IMR-90 (cell line): Measurements from ENCODE around the gene GRHL3.

Experiments used
- CHD1 ChIP-seq: IDR thresholded peaks from 2 replicates; pipeline ENCODE4 v1.6.1; 2012; ENCODE audit warnings: low read depth, low read length, improper control_type of control experiment
- MAFK ChIP-seq: IDR thresholded peaks from 2 replicates; pipeline ENCODE4 v1.6.1; 2012; ENCODE audit warnings: low read depth, low read length, improper control_type of control experiment
- POLR2A ChIP-seq: IDR thresholded peaks from 2 replicates; pipeline ENCODE4 v1.6.1; 2012; ENCODE audit warnings: mild to moderate bottlenecking, low read depth, low read length
- RAD21 ChIP-seq: IDR thresholded peaks from 2 replicates; pipeline ENCODE4 v1.6.1; 2012; ENCODE audit warnings: low read length, improper control_type of control experiment
- RCOR1 ChIP-seq: IDR thresholded peaks from 2 replicates; pipeline ENCODE4 v1.6.1; 2012; ENCODE audit warnings: mild to moderate bottlenecking, low read length, improper control_type of control experiment; ENCODE audit not compliant: insufficient replicate concordance
- TF ChIP-seq, protein P1 (sequence below): conservative IDR thresholded peaks from 2 replicates; pipeline ENCODE4 v1.5.1; 2012; ENCODE audit warnings: mild to moderate bottlenecking, low read depth, low read length, improper control_type of control experiment

- TF ChIP-seq RAD21 (no peak), POLR2A (no peak), CHD1 (no peak), RCOR1 (no peak), MAFK (no peak)
- TF ChIP-seq, protein P1, sequence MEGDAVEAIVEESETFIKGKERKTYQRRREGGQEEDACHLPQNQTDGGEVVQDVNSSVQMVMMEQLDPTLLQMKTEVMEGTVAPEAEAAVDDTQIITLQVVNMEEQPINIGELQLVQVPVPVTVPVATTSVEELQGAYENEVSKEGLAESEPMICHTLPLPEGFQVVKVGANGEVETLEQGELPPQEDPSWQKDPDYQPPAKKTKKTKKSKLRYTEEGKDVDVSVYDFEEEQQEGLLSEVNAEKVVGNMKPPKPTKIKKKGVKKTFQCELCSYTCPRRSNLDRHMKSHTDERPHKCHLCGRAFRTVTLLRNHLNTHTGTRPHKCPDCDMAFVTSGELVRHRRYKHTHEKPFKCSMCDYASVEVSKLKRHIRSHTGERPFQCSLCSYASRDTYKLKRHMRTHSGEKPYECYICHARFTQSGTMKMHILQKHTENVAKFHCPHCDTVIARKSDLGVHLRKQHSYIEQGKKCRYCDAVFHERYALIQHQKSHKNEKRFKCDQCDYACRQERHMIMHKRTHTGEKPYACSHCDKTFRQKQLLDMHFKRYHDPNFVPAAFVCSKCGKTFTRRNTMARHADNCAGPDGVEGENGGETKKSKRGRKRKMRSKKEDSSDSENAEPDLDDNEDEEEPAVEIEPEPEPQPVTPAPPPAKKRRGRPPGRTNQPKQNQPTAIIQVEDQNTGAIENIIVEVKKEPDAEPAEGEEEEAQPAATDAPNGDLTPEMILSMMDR = no peak
Observed at GRCh38 chr1:24329331-24329730, 10.2 kb downstream of the GRHL3 start.
